Measurements from ENCODE around the gene PTGES2. TPM values are rescaled to one million over a fixed set of nuclear protein-coding genes. Genes with fewer than 3 reads are reported as not detected.

Gene PTGES2
- total and polyA plus RNA-seq, 2 of the 13 experiments (the other 11 are each of a cell fraction or from before 2014, with no cell fraction given) = 63.7 to 79.8 TPM

DNA sequence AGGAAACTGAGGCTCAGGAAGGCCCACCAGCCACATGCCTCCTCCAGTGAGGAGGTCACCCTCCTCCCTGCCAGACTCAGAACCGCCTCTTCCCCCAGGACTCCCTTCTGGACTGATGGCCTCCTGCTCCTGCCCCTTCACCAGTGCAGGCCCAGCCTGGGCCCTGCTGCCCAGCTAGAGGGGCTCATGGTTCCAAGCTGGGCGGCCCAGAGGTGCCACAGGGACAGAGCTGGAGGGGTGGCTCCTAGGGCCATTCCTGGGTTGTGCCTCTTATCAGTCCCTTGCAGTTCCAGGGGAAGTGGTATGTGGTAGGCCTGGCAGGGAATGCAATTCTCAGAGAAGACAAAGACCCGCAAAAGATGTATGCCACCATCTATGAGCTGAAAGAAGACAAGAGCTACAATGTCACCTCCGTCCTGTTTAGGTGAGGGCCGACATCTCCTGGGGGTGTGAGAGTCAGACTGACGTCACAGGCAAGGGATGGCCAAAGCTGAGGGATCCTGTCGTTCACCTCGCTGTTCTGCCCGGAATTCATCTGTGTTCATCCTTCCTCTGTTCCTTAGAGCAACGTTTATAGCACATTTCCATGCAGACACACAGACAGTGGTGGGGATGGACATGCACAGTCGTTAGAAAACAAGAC is 22.5 kb upstream of the PTGES2 start:
- FAIRE-seq = no peak
- Histone ChIP-seq H3K9me3 (ENCODE audit: low read length) (no peaks in the 10 kb centered on the region), H3K9ac (ENCODE audit: insufficient read depth, low read depth, low read length) (no peak overlapping the region), H3K27me3 (ENCODE audit: control insufficient read depth in 1 of 2, insufficient read depth in 2 of 2, low read length in 2 of 2) (peaks cover 9 to 50% of the 10 kb centered on the region in 2 experiments; a peak in 4 of 5 replicates), H3K4me1 (ENCODE audit: insufficient read depth, low read length) (peaks cover 71% of the 10 kb centered on the region), H3K36me3 (replicated peaks in 1 of 2; ENCODE audit: control insufficient read depth in 1 of 2, insufficient read depth in 2 of 2, low read length in 2 of 2) (no peaks in the 10 kb centered on the region), H4K20me1 (ENCODE audit: insufficient read depth, low read length) (no peaks in the 10 kb centered on the region), H3K27ac (ENCODE audit: extremely low read length, insufficient read depth, low read length) (no peak overlapping the region), H3K4me3 (replicated peaks in 1 of 3; ENCODE audit: insufficient read depth in 1 of 3, low read depth in 2 of 3, low read length in 3 of 3) (peak overlapping the region in 1 of 3 experiments; percentile 50; a peak in 1 of 6 replicates), H3K79me2 (ENCODE audit: insufficient read depth, low read length) (no peaks in the 10 kb centered on the region), H3K4me2 (ENCODE audit: low read depth, low read length) (peak overlapping the region; percentile 71), H2AFZ (ENCODE audit: low read length) (no peak overlapping the region)
- no peak; the same call in 2 of the 3 replicates for ATAC-seq
- no peak for DNase-seq (ENCODE audit: low spot score)
- intact Hi-C loops (cut with micrococcal nuclease; ENCODE audit: unreplicated experiment) (no loop called here), in situ Hi-C loops (cut with HindIII; ENCODE audit: extremely low pct_ligation_motif_present, low pct_unique_long_range_greater_than_20kb) (no loop called here)
- peak; percentile 86 for TF ChIP-seq CREB1 (IDR thresholded peaks at IDR 0.05)
- TF ChIP-seq CREB1 (CRISPR knock-in tag; IDR thresholded peaks at IDR 0.05) = no peak
- 0 out of 2 replicates have a peak, but pooled peaks have one; percentile 39 for TF ChIP-seq ZNF605 (CRISPR knock-in tag; IDR thresholded peaks at IDR 0.05)
- peak; percentile 12; the same call in 1 of the 2 replicates for TF ChIP-seq SALL1 (CRISPR knock-in tag; IDR thresholded peaks at IDR 0.05)
- TF ChIP-seq AHR (CRISPR knock-in tag; IDR thresholded peaks at IDR 0.05) = 0 out of 2 replicates have a peak, but pooled peaks have one; percentile 9
- TF ChIP-seq ARNT2 (CRISPR knock-in tag; IDR thresholded peaks at IDR 0.05; ENCODE audit: low read depth) = no peak
- TF ChIP-seq ATRX (CRISPR knock-in tag; IDR thresholded peaks at IDR 0.05; ENCODE audit: borderline replicate concordance) = no peak
- TF ChIP-seq ZNF547 (CRISPR knock-in tag; IDR thresholded peaks at IDR 0.05) = 0 out of 2 replicates have a peak, but pooled peaks have one; percentile 34
- no peak for TF ChIP-seq NONO (IDR thresholded peaks at IDR 0.05)
- TF ChIP-seq NONO (CRISPR knock-in tag; conservative IDR thresholded peaks at IDR 0.05) = no peak
- ChIA-PET POLR2A (interaction anchor here (0.6 to 2.3 kb wide), 5 partner anchors 8 to 22 kb away, joined by 3 to 36 read pairs (median 5); partner anchors contain the start of gene BBLN), CTCF (ENCODE audit: low intra/inter-chr PET ratio, low total read pairs) (no interaction called here)
- 41% methylated on average over 9 of the region's 11 CpGs for WGBS (ENCODE audit: low lambda C conversion rate)
- BruUV-seq (replicated peaks) = no TSS peak
